DOHH2 (cell line): ENCODE data around the gene CACNB1.
A peak's percentile ranks its signal among the peaks of the same experiment; 100 is the strongest.

Experiments
- H3F3A ChIP-seq: fragments of 200-600 bp; sonication (generic), shearing (Covaris generic); 2 replicates; pipeline ENCODE4 v1.6.0; 2016; ENCODE audit warnings: antibody characterized with exemption, mild to moderate bottlenecking; ENCODE audit not compliant: control insufficient read depth, insufficient read depth
- H3K27ac ChIP-seq: fragments of 200-600 bp; sonication (generic); 2 replicates; pipeline ENCODE4 v1.5.1; 2014; ENCODE audit warnings: low read depth, mild to moderate bottlenecking, low read length, moderate library complexity
- H3K27me3 ChIP-seq: fragments of 200-600 bp; sonication (generic); 2 replicates; pipeline ENCODE4 v1.6.1; 2014; ENCODE audit warnings: mild to moderate bottlenecking, low read length, mixed read lengths; ENCODE audit not compliant: control insufficient read depth
- H3K36me3 ChIP-seq: fragments of 200-600 bp; sonication (generic); 2 replicates; pipeline ENCODE4 v1.6.1; 2014; ENCODE audit warnings: mild to moderate bottlenecking, low read length, moderate library complexity, mixed read lengths; ENCODE audit not compliant: control insufficient read depth
- H3K4me1 ChIP-seq: fragments of 200-600 bp; sonication (generic); 2 replicates; pipeline ENCODE4 v1.6.1; 2014; ENCODE audit warnings: mild to moderate bottlenecking, low read length, mixed read lengths; ENCODE audit not compliant: control insufficient read depth
- H3K4me2 ChIP-seq: fragments of 200-600 bp; sonication (generic); 2 replicates; pipeline ENCODE4 v1.6.0; 2014; ENCODE audit warnings: mild to moderate bottlenecking, low read length, moderate library complexity
- H3K4me3 ChIP-seq: fragments of 200-600 bp; sonication (generic); 2 replicates; pipeline ENCODE4 v1.5.1; 2014; ENCODE audit warnings: mild to moderate bottlenecking, low read length, mixed read lengths
- H3K79me2 ChIP-seq: fragments of 200-600 bp; sonication (generic); 2 replicates; pipeline ENCODE4 v1.6.1; 2014; ENCODE audit warnings: mild to moderate bottlenecking, low read length, mixed read lengths; ENCODE audit not compliant: control insufficient read depth
- H3K9me2 ChIP-seq: fragments of 200-600 bp; sonication (generic); replicated peaks from 2 replicates; pipeline ENCODE4 v1.6.1; 2014; ENCODE audit warnings: mild to moderate bottlenecking, low read length, mixed read lengths; ENCODE audit not compliant: control insufficient read depth
- H3K9me3 ChIP-seq: fragments of 200-600 bp; sonication (generic); 2 replicates; pipeline ENCODE4 v1.6.1; 2014; ENCODE audit warnings: antibody characterized with exemption, low read length, mixed read lengths; ENCODE audit not compliant: control insufficient read depth, insufficient read depth
- H4K20me1 ChIP-seq: fragments of 200-600 bp; sonication (generic); 2 replicates; pipeline ENCODE4 v1.6.0; 2014; ENCODE audit warnings: low read depth, mild to moderate bottlenecking, antibody characterized with exemption, low read length, moderate library complexity; ENCODE audit not compliant: control insufficient read depth, insufficient read depth
- EZH2phosphoT487 ChIP-seq: fragments of 200-600 bp; sonication (generic); IDR thresholded peaks from 2 replicates; pipeline ENCODE4 v1.6.1; 2017; ENCODE audit warnings: borderline replicate concordance, mild to moderate bottlenecking, antibody characterized with exemption, low read length, moderate library complexity, mixed read lengths
- TF ChIP-seq, protein P1 (sequence below): fragments of 200-600 bp; sonication (generic); IDR thresholded peaks from one replicate; pipeline ENCODE4 v1.5.1; 2014; ENCODE audit warnings: antibody characterized with exemption, mild to moderate bottlenecking, low read depth, low read length; ENCODE audit not compliant: poor library complexity, severe bottlenecking

The CACNB1 gene

DNA sequence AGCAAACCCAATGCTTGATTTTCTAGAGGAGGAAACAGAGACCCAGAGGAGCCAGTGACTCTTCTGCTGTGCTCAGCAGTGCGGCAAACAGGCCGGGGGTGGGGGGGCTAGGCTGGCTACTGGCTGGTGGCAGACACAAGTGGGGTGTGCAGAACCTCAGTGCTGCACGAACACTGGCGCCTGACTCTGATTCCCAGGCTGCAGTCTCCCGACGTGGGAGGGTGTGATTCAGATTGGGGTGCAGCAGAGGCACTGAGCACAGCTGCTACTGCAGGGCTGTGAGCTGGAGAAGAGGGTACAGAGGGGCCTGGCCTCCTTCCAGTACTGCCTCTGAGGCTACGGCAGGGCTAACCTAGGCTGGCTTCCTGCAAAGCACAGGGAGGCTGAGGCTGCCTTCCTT, 10.7 kb upstream of the CACNB1 start:
- Histone ChIP-seq H3K27me3 (no peaks in the 10 kb centered on the region), H3K4me2 (peak overlapping the region; percentile 86), H4K20me1 (no peaks in the 10 kb centered on the region), H3K27ac (peak overlapping the region; percentile 94), H3K4me3 (peak overlapping the region; percentile 73), H3K36me3 (peaks cover 21% of the 10 kb centered on the region), H3K4me1 (peaks cover 71% of the 10 kb centered on the region), H3K9me2 (no peaks in the 10 kb centered on the region), H3K9me3 (no peaks in the 10 kb centered on the region), H3F3A (peaks cover 46% of the 10 kb centered on the region), H3K79me2 (no peaks in the 10 kb centered on the region)
- TF ChIP-seq EZH2phosphoT487, result no peak
- TF ChIP-seq, protein P1, sequence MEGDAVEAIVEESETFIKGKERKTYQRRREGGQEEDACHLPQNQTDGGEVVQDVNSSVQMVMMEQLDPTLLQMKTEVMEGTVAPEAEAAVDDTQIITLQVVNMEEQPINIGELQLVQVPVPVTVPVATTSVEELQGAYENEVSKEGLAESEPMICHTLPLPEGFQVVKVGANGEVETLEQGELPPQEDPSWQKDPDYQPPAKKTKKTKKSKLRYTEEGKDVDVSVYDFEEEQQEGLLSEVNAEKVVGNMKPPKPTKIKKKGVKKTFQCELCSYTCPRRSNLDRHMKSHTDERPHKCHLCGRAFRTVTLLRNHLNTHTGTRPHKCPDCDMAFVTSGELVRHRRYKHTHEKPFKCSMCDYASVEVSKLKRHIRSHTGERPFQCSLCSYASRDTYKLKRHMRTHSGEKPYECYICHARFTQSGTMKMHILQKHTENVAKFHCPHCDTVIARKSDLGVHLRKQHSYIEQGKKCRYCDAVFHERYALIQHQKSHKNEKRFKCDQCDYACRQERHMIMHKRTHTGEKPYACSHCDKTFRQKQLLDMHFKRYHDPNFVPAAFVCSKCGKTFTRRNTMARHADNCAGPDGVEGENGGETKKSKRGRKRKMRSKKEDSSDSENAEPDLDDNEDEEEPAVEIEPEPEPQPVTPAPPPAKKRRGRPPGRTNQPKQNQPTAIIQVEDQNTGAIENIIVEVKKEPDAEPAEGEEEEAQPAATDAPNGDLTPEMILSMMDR, result no peak

DNA sequence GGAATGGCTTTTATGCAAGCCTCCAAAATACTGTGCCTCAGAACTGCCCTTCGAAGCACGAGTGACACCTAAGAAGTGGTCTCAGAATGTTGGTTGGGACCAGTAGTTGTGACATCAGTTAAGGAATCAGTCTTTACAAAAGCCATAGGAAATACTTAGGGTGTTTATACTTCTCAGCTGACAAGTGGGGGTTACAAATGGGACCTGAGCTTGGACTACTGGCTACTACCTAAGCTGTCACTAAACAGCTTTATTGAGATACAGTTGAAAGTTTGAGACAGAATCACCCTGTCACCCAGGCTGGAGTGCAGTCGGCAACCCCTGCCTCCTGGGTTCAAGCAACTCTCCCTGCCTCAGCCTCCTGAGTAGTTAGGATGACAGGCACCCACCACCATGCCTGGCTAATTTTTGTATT, 7.7 kb upstream of the CACNB1 start:
- Histone ChIP-seq H3K4me1 (peaks cover 78% of the 10 kb centered on the region), H3K9me2 (no peaks in the 10 kb centered on the region)
- no peak for TF ChIP-seq EZH2phosphoT487
- TF ChIP-seq, protein P1, result no peak

DNA sequence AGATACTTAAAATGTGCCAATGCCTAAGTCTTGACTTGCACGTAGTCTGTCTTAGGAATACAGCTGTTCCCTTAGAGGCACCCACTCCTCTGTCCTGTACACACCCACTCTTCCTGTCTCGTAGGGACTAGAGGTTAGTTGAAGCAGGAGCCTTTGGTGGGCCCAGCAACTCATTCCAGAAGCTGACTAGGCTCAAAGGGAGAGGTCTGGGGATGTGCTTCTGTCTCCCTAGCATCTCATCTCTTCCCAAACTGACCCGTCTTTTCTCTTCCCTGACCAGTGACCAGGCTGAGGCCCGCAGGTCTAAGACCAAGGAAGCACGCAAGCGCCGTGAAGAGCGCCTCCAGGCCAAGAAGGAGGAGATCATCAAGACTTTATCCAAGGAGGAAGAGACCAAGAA, 6.8 kb upstream of the CACNB1 start:
- no peaks in the 10 kb centered on the region for H3K27me3 ChIP-seq
- no peak for TF ChIP-seq EZH2phosphoT487
- TF ChIP-seq, protein P1, result no peak
- no peaks in the 10 kb centered on the region for H3K9me3 ChIP-seq
- no peak overlapping the region for H3K4me3 ChIP-seq
- H3K79me2 ChIP-seq, result peaks cover 30% of the 10 kb centered on the region
- H3K9me2 ChIP-seq, result no peaks in the 10 kb centered on the region
- peaks cover 73% of the 10 kb centered on the region for H3K4me1 ChIP-seq
- H4K20me1 ChIP-seq, result peaks cover 8% of the 10 kb centered on the region; the same call in 1 of the 2 replicates
- H3F3A ChIP-seq, result peaks cover 72% of the 10 kb centered on the region
- peak overlapping the region; percentile 31; the same call in 1 of the 2 replicates for H3K27ac ChIP-seq
- peaks cover 51% of the 10 kb centered on the region for H3K36me3 ChIP-seq
- H3K4me2 ChIP-seq, result peak overlapping the region; percentile 11; the same call in 1 of the 2 replicates

More for the DNA sequence above, 7.7 kb upstream of the CACNB1 start:
- H3K27ac ChIP-seq, result peak overlapping the region; percentile 31; the same call in 1 of the 2 replicates
- peaks cover 8% of the 10 kb centered on the region; the same call in 1 of the 2 replicates for H4K20me1 ChIP-seq
- peaks cover 51% of the 10 kb centered on the region for H3K36me3 ChIP-seq
- H3K79me2 ChIP-seq, result peaks cover 28% of the 10 kb centered on the region
- no peak overlapping the region for H3K4me3 ChIP-seq
- peaks cover 71% of the 10 kb centered on the region for H3F3A ChIP-seq
- no peaks in the 10 kb centered on the region for H3K27me3 ChIP-seq
- H3K9me3 ChIP-seq, result no peaks in the 10 kb centered on the region
- H3K4me2 ChIP-seq, result no peak overlapping the region
